ENCODE results near the gene USP4.

The USP4 gene

DNA sequence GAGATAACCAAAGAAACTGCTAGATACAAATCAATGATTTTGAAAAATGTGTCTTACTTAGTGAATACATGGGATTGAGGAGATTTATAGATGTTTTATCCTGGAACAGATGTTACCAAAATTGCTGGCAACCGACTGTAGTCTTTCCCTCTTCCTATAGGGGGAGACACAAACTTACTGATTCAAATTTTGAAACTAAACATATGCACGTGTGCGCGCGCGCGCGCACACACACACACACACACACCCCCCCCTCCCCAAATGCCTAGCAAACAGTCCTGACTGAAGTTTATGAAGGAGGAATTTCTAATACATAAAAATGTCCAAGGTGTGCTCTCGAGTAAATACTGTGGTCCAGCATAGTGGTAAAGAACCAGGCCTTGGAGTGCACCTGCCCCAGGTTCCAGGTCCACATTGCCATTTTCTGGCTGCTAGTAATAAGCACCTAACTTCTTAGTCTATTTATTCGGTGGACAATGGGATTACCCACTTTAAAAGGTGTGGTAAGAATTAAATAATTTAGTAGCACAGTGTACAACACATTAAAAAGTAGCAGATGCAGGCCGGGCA lies 44.3 kb downstream of the USP4 start:
- DNase-seq (ENCODE audit: low spot score): no peak

DNA sequence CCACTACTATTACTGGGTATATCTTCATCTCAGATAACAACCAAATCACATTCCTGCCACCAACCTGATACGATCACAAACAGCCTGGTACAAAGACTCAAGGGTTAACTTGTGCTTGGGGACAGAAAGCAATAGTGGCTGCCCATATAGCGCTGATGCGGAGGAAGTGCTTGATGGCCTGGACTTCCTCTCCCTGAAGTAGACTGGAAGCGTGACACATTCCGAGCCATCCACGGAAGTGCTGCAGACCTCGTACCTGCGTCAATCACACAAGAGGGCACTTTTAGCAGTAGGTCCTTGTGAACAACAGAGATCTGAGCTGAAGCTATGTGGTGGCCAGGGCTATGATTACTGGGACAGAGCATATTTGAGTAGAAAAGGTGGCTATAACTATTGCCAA lies 45.5 kb downstream of the USP4 start:
- DNase-seq (ENCODE audit: low spot score): no peak

DNA sequence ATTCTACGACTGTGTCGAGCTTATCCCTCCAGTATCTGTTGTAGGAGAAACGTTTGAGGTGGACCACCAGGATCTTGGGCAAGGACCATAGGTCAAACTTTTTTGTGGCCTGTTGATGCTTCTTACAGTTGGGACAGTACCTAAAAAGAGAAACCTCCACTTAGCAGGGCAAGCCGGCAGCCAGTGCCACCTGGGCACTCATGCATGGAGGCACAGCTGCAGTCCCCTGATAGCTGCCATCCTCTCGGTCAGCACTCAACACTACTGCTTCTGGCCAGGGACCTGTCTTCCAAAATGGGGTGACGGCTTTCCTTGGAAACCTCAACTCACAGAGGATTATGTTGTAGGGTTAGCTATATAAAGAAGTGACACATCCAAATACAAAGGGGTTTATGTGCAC lies 55.9 kb downstream of the USP4 start:
- DNase-seq (ENCODE audit: low spot score): no peak

DNA sequence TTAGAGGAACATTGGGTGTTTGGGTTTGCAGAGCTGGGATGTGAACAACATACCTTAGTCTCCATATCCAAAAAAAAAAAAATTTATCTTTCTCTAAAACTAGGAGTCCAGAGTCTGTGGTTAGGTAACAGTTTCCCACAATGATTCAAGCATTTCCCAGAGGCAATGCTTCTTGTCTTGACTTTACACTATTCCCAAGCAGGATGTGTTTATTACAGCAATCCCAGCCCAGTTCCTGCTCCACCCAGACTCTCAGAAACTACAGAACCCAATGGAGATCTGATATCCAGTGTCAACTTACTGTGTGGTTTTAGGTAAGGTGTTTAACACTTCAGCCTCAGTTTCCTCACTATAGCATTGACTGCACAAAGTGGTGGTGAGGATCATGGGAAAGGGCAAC lies 60.5 kb downstream of the USP4 start:
- no peak for DNase-seq (ENCODE audit: low spot score)

DNA sequence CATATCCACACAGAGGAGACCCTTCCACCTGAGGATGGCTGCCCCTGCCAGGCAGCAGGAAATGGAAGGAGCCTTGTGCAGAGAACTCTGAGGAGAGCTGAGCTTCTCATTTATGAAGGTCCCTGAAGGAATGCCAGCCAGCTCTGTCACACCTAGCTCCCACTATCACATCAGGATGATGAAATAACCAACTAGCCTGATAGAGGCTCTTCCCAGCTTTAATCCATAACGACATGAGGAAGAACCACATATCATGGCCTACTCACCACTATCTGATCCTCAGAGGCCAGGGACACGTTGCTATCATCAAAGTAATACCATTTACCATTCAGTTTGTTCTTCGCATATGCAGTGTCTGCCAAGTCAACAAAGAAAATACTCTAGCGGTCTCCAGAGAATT lies 61.3 kb downstream of the USP4 start:
- no peak for DNase-seq (ENCODE audit: low spot score)

DNA sequence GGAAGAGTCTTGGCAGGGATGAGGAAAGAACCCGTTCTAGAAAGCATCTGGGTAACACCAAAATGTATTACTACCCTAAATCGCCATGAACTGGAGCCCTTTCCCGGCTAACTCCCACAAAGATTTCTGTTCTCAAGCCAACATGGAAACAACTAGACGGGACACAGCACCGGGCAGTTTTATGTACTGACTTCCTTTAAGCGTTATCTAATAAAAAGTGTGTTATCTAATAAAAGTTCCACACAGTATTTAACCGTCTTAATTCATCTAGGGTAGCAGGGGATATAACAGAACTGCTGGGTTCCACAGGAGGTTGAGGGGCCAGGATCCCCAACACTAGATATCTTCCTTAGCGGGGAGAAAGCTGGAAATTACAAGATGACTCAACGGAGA lies 62.5 kb downstream of the USP4 start:
- no peak for DNase-seq (ENCODE audit: low spot score)

DNA sequence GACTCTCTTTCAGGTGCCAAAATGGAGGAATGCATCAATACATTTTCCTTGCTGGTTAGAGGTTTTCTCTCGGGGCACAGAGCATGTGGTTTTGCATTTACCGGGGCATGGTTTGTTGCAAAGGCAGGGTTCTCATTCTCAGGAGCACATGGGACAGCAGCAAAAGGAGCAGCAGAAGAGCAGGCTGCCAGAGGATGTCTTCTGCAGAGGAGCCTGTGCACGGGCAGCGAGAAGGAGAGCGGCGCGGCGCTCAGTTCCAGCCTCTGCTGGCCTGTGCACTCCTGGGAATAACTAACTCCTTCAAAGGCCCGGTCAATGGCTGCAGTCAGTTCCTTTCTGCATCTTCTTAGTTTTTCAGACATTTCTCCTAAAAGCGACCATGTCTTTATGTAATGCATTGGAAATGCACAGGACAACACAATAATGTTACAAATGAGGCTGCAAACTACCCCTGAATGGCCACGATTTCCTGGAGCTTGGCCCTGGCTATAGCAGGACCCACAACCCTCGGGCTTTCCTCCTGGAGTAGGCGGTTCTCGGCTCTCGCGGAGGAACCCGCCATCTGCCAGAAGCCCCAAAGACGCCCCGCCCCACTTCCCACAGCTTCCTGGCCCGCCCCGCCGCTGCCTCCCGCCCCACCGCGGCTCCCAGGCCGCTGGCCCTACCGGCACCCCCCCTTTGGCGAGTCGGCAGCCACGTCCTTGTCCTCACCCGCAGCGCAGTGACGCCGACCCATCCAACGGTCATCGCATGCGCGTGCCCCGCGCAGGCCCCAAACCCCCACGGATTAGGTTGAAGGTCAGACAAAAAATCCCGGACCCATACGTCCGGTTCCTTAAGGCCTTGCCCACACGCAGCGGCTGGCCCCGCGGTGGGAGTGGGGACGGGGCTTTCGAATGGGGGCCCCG lies 63.1 kb downstream of the USP4 start, which contains the start of gene C3orf62:
Gene C3orf62, minus strand, starts transcription at position 758 of the 908 bp plus-strand sequence. Its CDS starts 360 bp downstream, at position 398.
- DNase-seq (ENCODE audit: low spot score): no peak

DNA sequence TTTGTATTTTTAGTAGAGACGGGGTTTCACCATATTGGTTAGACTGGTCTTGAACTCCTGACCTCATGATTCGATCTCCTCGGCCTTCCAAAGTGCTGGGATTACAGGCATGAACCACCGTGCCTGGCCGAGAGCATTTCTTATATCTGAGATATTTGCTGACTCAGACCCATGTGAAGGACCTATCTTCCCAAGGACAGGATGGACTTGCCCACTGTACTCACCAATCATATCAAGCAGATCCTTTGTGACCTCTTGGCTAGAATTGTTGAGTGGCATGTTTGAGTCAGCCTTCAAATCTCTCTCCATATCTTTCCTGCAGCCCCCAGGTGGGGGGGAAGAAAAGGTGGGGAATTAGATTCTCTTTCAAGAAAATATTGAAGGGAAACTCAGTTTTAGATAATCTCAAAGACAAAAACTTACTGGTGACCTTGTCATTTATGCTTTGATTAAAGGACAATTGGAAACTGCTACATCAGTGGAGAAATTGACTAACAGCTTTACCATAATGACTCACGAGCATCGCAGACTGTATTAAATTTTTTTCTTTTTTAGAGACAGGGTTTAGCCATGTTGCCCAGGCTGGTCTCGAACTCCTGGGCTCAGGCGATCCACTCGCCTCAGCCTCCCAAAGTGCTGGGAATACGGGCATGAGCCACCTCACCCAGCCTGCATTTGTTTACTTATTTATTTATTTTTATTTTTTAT lies 65.9 kb downstream of the USP4 start:
- DNase-seq (ENCODE audit: low spot score): no peak

DNA sequence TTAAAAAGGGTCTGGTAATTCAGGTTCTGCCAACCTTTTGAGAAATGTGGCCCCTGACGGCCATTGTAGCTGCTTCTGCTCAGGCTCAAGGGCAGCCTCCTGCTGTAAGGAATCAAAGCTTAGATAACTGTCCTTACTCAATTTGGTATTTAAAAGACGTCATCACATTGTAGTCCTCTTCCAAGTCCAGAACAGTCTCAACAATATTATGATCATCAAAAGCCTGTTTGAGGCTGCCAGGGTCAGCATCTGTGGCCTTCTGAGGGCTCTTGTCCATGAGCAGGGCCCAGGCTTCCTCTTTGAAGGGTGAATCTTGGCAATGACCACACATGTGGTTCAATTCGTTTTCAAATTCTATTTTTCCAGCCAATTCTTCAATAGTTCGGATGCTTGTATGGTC lies 68.8 kb downstream of the USP4 start:
- DNase-seq (ENCODE audit: low spot score): no peak

DNA sequence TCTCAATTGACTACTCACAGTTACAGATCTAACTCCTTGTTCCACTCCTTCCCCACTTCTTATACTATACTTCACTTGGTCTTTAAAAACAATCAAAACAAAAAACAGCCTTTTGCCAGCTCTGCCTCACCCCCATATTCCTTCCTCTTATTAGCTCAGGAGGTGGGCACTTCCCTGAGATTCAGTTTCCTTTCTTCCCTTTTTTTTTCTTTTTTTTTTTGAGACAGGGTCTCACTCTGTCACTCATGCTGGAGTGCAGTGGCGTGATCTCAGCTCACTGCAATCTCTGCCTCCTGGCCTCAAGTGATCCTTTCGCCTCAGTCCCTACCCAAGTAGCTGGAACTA lies 69.7 kb downstream of the USP4 start:
- no peak for DNase-seq (ENCODE audit: low spot score)

DNA sequence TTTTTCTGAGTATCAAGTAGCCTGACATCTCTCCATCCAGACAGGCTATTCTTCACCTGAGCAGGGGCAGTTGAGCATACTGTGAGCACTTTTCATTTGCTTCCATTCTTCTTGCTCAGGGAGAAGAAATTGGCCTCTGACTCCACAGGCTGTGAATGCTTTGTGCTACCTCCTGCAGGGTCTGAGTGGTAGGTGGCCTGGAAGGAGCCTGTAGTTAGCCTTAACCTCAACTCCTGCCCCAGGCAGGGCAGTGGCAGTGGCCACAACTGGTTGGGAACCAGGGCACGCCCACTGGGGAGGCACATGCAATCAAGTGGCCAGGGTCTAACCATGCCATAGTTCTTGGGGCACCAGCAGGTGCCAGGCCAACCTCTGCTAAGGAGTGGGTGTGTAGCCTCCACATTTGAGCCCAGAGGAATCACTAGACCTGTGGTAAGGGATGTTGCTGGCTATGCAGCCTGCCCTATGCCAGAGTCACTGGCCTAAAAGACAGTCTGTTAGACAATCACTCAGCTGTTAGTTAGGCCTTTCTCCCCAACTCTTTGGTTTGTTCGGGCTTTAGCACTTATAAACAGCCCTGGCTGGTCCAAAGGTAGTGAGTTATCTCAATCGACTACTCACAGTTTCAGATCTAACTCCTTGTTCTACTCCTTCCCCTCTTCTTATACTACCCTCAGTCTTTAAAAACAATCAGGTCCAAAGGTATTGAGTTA lies 70.3 kb downstream of the USP4 start:
- no peak for DNase-seq (ENCODE audit: low spot score)

DNA sequence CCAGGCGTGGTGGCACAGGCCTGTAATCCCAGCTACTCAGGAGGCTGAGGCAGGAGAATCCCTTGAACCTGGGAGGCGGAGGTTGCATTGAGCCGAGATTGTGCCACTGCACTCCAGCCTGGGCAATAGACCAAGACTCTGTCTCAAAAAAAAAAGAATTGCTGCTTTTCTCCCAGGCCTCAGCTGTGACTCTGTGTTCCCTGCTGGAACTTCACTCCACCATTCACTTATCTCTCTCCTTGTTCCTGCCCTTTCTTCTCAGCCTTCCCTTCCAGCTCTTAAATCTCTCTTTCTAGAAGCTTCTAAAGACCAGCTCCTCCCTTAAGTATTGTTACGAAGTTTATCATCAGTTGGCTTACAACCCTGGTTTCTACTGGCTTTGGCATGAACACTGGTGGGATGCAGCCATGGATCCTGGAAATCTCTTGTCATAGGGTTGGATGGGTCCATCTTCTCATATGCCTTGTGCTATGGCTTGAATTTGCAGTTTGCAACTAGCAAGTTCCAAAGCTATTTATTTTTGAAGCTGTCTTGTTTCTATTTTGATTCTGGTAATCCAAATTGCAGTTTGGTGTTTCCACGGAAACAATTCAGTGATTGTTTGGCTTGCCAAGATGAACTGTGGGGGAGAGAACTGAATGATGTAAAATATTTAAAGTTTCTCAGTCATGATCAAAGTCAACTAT lies 73.3 kb downstream of the USP4 start:
- DNase-seq (ENCODE audit: low spot score): no peak

DNA sequence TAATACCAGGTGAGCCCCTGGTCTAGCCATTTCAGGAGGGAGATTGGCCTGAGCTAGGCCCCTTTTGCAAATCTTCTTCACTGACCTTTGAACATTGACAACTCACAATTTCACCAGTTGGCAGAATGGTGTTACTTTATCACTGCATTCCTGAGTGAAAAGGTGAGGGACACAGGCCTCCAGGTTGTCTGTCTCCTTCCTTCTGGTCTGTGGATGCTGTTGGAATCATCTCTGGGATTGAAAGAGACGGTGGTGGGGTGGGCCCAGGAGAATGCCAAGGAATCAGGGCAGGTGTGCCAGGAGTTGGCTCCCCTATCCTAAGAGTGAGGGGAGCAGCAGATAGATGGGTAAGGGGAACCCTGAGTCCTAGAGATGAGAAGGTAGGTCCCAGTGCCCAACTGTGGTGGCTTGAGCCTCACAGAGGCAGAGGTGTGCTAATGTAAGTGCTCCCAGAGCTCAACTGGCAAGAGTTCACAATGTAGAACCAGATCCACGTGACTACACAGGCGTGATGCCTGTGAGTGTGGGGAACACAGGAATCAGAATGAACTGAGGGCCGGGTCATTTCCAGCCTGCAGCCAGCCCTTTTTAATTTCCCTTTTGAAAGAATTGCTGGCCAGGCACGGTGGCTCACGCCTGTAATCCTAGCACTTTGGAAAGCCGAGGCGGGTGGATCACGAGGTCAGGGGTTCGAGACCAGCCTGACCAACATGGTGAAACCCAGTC lies 74.0 kb downstream of the USP4 start:
- peak; percentile 13 for DNase-seq (ENCODE audit: low spot score)

DNA sequence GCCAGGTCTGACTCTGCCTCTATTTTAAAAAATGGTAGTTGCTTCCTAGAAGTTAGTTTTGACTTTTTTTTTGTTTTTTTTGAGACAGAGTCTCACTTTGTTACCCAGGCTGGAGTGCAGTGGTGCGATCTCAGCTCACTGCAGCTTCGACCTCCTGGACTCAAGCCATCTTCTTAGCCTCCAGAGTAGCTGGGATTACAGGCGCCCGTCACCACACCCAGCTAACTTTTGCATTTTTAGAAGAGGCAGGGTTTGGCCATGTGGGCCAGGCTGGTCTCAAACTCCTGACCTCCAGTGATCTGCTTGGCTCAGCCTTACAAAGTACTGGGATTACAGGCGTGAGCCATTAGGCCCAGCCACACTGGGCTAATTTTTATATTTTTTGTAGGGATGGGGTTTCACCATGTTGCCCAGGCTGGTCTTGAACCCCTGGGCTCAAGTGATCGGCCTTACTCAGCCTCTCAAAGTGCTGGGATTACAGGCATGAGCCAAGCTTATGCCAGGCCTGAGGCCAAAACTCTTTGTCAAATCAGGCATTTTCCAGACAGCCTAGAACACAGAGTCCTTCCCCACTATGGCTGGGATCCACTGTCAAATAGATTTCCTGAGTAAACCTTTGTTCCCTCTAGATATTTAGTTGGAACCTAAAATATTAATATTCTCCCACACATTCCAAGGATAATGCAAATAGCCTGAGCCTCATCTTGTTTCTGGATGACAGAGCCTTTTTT lies 76.5 kb downstream of the USP4 start:
- no peak for DNase-seq (ENCODE audit: low spot score)

DNA sequence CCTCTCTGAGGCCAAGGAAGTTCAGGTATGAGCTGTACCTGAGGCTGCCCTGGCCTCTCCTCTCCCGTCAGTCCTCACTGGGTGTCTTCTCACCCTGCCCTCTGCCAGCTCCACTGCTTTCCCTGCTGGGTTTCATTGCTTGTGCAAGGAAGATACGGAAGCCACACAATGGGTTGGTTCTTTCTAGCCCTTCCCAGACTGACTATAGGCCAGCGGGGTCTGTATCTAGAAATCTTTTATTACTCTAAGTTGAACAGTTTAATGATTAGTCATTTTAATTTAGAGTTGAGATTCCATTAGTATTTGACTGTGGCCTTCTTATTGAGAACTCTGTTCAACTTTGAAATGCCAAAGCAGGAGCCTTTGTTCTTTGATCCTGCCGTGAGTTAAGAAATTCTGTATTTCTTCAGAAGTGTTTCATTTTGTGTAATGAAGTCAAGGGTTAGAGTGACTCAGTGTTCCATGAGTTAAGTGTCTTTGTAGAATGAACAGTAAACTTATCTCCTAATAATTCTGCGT lies 79.0 kb downstream of the USP4 start:
- no peak for DNase-seq (ENCODE audit: low spot score)

DNA sequence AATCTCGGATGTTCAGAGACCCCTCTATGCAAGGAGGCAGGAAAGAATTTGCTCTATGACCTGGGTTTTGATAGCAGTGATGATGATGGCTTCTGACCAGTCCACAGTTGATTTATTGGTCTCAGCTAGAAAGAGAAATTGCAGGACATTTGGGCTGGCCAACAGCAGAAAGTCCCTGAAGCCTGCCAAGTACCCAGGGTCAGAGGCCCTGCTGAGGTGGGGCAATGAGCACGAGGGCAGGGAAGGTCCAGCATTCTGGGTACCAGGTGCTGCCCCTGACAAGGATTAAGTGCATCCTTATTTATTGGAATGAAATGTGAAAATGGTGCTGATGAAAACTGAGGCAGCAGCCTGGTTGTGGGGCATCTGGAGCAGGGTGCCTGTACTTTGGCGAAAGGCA lies 82.7 kb downstream of the USP4 start:
- no peak for DNase-seq (ENCODE audit: low spot score)

DNA sequence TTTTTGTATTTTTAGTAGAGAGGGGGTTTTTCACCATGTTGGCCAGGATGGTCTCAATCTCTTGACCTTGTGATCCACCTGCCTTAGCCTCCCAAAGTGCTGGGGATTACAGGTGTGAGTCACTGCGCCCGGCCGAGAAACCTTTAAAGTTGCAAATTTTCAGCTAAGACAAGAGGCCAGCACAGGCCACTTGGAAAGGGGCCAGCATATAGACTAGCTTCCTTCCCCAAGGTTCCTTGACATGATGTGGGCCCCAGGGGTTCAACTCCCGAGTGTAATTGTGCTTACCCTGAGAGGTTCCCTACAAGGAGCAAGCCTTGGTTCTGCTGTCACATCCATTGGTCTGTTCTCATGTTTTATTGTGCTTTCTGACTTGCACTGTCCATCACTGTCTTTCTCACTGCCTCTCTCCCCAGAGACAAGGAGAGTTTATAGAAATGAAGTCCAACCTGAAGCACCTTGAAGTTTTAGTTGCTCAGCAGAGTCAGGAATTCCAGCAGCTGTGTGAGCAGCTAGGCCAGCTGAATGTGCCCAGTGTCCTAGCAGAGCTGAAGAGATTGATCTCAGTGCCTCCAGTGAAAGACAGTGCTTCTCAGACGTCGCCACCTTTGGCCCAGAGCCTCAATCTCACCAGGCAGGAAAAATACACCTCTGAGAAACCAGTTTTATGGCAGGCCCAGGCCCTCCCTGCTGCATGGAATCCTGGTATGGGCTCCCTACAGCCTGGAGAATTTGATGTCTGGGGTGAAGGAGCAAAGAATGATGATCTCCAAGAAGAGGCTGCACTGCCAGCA lies 83.9 kb downstream of the USP4 start:
- no peak for DNase-seq (ENCODE audit: low spot score)

DNA sequence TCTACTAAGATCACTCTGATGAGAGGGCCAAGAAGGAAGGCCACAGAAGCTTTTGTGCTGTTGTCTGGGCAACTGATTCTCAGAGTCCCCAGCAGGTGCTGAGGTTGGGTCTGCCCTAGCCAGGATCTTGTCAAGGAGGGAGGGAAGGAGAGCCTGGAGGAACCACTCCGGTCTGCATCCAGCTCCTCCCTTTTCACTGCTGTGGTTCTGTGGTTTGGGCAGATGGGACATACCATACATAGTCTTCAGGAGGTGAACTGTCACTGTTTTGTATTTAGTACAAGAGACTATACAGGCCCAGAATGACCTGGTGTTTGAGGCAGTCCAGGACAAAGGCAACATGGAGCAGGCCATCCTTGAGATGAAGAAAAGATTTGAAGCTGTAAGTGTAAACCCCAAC lies 84.7 kb downstream of the USP4 start:
- DNase-seq (ENCODE audit: low spot score): no peak

DNA sequence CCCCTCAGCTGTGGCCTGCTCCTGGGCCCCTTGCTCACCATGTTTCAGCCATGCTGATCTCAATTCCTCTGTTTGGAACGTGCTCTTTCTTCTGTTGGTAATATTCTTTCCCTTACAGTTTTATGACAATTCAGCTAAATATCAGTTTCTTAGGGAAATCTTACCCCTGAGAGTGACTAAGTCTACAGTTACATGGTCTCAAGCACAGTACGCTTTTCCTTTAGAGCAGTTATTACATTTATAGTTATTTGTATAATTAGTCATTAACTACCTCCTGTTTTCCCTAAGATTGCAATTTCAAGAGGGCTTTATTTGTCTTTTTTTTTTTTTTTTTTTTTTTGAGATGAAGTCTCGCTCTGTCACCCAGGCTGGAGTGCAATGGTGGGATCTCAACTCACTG lies 86.3 kb downstream of the USP4 start:
- no peak for DNase-seq (ENCODE audit: low spot score)

DNA sequence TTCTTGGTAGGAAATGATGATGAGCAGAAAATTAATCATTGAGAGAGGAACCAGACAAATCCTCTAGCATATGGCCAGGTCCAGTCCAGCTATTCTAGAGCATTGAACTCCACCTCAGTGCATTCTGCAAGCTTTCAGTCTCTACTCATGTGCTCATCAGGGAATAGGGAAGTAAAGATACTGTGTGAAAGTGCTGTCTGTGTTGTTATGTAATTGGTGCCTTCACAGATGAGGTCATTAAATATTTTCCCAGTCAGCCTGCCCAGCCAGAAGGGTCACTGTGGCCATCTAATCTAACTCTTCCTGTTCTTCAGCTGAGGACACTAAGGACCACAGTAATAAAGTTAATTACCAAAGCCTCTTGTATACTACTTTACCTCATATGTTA lies 91.0 kb downstream of the USP4 start:
- no peak for DNase-seq (ENCODE audit: low spot score)
